Gastroesophageal sphincter (tissue), 4 donors: ENCODE measurements around the gene CNKSR3. TPM values are rescaled to one million over a fixed set of nuclear protein-coding genes. Genes with fewer than 3 reads are reported as not detected.

Experiments used
- ATAC-seq: fragments of 150-250 bp; one replicate; pipeline ENCODE4 v1.9.1; 2016; ENCODE audit warnings: mild to moderate bottlenecking, moderate library complexity
- H3K27ac ChIP-seq, 4 donors: fragments of 200-600 bp; sonication (generic) in 3 of 4; 1 replicate in 3 of 4; 2 replicates in 1 of 4; pipeline ENCODE4 v1.5.1; 2016 to 2019
- H3K27me3 ChIP-seq: fragments of 200-600 bp; sonication (generic); one replicate; pipeline ENCODE4 v1.5.1; 2019
- H3K36me3 ChIP-seq, 2 donors: fragments of 200-600 bp; sonication (generic); one replicate each; pipeline ENCODE4 v1.5.1; 2019; ENCODE audit warnings: control low read depth in 1 of 2
- H3K4me1 ChIP-seq, 3 donors: fragments of 200-600 bp; sonication (generic); 1 replicate in 2 of 3; 2 replicates in 1 of 3; pipeline ENCODE4 v1.5.1; 2016 to 2019; ENCODE audit warnings: control low read depth in 2 of 3
- H3K4me3 ChIP-seq, 2 donors: fragments of 200-600 bp; sonication (generic); one replicate each; pipeline ENCODE4 v1.5.1; 2019; ENCODE audit warnings: mild to moderate bottlenecking in 1 of 2, moderate library complexity in 1 of 2
- H3K9me3 ChIP-seq, 3 donors: fragments of 200-600 bp; sonication (generic); one replicate each; pipeline ENCODE4 v1.5.1; 2017 to 2019; ENCODE audit warnings: control low read depth in 2 of 3
- EP300 ChIP-seq: sonication (generic); formaldehyde crosslinking; IDR thresholded peaks from one replicate; pipeline ENCODE4 v1.6.1; 2017; ENCODE audit warnings: antibody characterized with exemption, mild to moderate bottlenecking
- POLR2A ChIP-seq, 2 donors: fragments of 450-650 bp; IDR thresholded peaks; one replicate each; pipeline ENCODE4 v1.6.1; 2017; ENCODE audit warnings: antibody characterized with exemption in 2 of 2, mild to moderate bottlenecking in 2 of 2, moderate library complexity in 1 of 2
- POLR2AphosphoS5 ChIP-seq: sonication (generic); formaldehyde crosslinking; IDR thresholded peaks from one replicate; pipeline ENCODE4 v1.6.1; 2017; ENCODE audit warnings: antibody characterized with exemption
- WGBS, 2 donors: methylation state at CpG; one replicate each; pipeline ENCODE4 v1.1.5; 2018; ENCODE audit warnings: low coverage in 1 of 2; 5-methylcytosine and 5-hydroxymethylcytosine counted together
- total RNA-seq, 4 donors: library from RNA; depleted of rRNA; stranded (reverse); fragments of >200 nt; gene quantifications; one replicate each; pipeline ENCODE4 v1.1.0, GENCODE V29; 2016
- TF ChIP-seq, protein P1 (sequence below), 4 experiments: fragments of 200-600 bp in 2 of 4; fragments of 450-650 bp in 2 of 4; sonication (generic) in 1 of 4; IDR thresholded peaks; one replicate each; pipeline ENCODE4 v1.5.1; 2017 to 2019; ENCODE audit warnings: antibody characterized with exemption in 4 of 4, mild to moderate bottlenecking in 2 of 4, moderate library complexity in 2 of 4

The CNKSR3 gene
- total RNA-seq, 4 donors from 2014 or later = 12.9 to 28.9 (median 16.0) TPM

DNA sequence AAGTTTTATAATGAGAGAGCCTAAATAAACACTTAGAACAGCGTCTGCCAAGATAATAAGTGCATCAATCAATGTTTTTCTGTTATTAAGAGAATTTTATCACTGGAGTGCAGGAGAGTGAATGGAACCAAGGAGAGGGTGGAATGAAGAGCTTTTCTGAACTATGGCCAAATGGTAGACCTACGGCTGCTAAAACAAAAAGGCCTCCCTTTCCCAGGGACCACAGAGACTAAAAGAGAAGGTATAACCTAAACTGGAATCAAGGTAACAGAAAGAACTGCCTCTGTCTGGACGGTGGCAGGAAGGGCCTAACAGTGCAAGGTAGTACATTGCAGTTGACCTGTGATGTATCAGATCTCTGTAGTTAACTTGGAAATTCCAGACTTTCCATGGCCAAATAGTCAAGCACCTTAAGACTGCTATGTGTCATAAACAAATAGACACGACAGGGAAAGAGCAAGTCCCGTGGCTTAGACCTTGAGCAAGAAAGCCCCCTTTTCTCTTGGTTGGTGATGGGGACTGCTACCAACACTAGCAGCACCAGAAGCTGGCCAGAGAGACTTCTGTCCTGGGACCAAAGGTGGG lies 5.5 kb downstream of the CNKSR3 start:
- Histone ChIP-seq H3K27me3 (no peaks in the 10 kb centered on the region), H3K4me3 (no peak overlapping the region), H3K27ac (peak overlapping the region in 1 of 4 donors; percentile 21), H3K36me3 (no peaks in the 10 kb centered on the region), H3K9me3 (no peaks in the 10 kb centered on the region), H3K4me1 (peaks cover 0 to 70% (median 5%) of the 10 kb centered on the region in 3 donors)
- 86% methylated on average over 4 to 5 of the region's 5 CpGs for WGBS, 2 donors
- no peak for TF ChIP-seq POLR2AphosphoS5
- no peak for TF ChIP-seq EP300
- ATAC-seq = no peak

DNA sequence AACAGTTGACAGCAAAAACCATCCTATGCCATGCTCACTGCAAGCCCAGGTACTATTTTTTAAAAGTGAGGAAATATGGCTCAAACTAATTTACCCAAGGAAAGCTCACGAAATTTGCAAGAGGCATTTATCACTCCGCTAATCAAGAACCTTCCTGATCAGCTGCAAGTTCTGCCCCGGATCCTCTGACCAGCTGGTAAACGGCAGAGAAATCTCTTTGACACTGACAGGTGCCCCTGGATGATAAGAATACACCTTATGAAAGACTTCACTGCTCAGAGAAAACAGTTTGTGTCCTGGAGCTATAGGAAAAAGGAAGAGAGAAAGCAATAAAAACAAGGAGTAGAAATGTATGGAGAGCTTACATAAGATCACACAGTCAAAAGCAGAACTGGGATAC lies 6.4 kb downstream of the CNKSR3 start:
- H3K27me3 ChIP-seq = no peaks in the 10 kb centered on the region
- no peak for TF ChIP-seq POLR2AphosphoS5
- TF ChIP-seq EP300 = no peak
- no peak for TF ChIP-seq POLR2A (IDR thresholded peaks at IDR 0.05)
- TF ChIP-seq, protein P1, sequence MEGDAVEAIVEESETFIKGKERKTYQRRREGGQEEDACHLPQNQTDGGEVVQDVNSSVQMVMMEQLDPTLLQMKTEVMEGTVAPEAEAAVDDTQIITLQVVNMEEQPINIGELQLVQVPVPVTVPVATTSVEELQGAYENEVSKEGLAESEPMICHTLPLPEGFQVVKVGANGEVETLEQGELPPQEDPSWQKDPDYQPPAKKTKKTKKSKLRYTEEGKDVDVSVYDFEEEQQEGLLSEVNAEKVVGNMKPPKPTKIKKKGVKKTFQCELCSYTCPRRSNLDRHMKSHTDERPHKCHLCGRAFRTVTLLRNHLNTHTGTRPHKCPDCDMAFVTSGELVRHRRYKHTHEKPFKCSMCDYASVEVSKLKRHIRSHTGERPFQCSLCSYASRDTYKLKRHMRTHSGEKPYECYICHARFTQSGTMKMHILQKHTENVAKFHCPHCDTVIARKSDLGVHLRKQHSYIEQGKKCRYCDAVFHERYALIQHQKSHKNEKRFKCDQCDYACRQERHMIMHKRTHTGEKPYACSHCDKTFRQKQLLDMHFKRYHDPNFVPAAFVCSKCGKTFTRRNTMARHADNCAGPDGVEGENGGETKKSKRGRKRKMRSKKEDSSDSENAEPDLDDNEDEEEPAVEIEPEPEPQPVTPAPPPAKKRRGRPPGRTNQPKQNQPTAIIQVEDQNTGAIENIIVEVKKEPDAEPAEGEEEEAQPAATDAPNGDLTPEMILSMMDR (IDR thresholded peaks at IDR 0.05) = no peak
- no peak for ATAC-seq
- peak overlapping the region in 1 of 4 donors; percentile 27 for H3K27ac ChIP-seq
- H3K4me3 ChIP-seq = no peak overlapping the region
- WGBS, 2 donors = 56 to 60% methylated on average over 1 to 4 of the region's 4 CpGs
- no peaks in the 10 kb centered on the region for H3K36me3 ChIP-seq
- peaks cover 0 to 74% (median 5%) of the 10 kb centered on the region in 3 donors for H3K4me1 ChIP-seq
- no peaks in the 10 kb centered on the region for H3K9me3 ChIP-seq

DNA sequence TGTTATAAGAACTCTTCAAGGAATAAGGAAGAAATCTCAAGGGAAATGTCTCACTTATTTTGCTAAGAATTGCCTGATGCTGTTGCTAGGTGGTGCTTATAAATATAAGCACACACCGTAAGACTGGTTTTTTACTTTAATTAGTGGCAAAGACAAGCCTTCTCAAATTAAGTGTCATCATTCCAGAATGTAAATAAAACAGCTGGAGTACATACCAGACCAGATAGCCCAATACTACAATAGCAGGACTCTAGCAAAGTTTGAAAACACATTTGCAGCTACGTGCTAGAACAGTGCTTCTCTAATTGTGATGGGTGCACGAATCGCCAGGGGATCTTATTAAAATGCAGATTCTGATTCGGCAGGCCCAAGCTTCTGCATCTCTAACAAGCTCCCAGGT lies 6.8 kb downstream of the CNKSR3 start:
- no peak for ATAC-seq
- TF ChIP-seq, protein P1 (IDR thresholded peaks at IDR 0.05) = no peak
- TF ChIP-seq POLR2A (IDR thresholded peaks at IDR 0.05) (no peak), EP300 (no peak), POLR2AphosphoS5 (no peak)
- no peaks in the 10 kb centered on the region for H3K36me3 ChIP-seq
- peak overlapping the region in 1 of 4 donors; percentile 27 for H3K27ac ChIP-seq
- 23 to 43% methylated on average over 5 of the region's 5 CpGs for WGBS, 2 donors
- no peaks in the 10 kb centered on the region for H3K27me3 ChIP-seq
- peaks cover 0 to 71% (median 5%) of the 10 kb centered on the region in 3 donors for H3K4me1 ChIP-seq
- no peaks in the 10 kb centered on the region for H3K9me3 ChIP-seq
- H3K4me3 ChIP-seq = no peak overlapping the region

DNA sequence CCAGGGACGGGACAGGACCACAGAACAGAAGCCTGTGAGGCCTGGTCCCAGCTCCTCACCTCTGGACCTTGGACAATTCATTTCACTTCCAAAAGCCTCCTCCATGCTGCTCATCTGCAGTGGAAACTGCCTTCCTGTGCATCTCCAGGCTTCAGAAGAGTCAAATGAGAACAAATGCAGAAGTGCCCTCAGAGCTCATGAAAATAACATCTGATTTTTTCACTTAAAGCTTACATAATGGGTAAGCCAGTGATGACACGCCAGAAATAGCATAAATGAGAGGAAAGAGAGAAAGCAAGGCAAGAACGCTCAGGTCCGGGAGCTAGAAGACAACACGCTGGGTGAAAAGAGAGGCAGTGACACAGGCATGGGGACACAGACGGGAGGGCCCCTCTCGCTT lies 7.9 kb downstream of the CNKSR3 start:
- TF ChIP-seq POLR2A (IDR thresholded peaks at IDR 0.05) = no peak
- no peak for TF ChIP-seq EP300
- no peak for TF ChIP-seq POLR2AphosphoS5
- TF ChIP-seq, protein P1 (IDR thresholded peaks at IDR 0.05) = no peak
- Histone ChIP-seq H3K27me3 (no peaks in the 10 kb centered on the region), H3K27ac (peak overlapping the region in 1 of 4 donors; percentile 27), H3K4me3 (no peak overlapping the region), H3K9me3 (no peaks in the 10 kb centered on the region), H3K36me3 (no peaks in the 10 kb centered on the region), H3K4me1 (peaks cover 0 to 60% (median 5%) of the 10 kb centered on the region in 3 donors)
- no peak for ATAC-seq
- WGBS, 2 donors = 84% methylated on average over 7 of the region's 7 CpGs; no CpG with 5 or more reads in 1 of the 2 donors

DNA sequence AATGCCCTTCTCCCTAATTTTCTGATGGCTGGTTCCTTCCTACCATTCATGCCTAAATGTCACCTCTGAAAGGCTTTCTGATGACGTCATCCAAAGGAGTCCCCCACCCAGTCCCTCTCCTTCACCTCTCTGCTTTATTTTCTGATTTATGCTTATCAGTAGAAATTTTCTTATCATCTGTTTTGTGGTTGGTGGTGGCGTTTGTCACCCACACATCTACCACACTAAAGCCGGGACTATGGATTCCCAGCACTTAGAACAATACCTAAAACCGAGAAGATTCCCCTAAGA lies 9.0 kb downstream of the CNKSR3 start:
- Histone ChIP-seq H3K36me3 (no peaks in the 10 kb centered on the region), H3K4me3 (no peak overlapping the region), H3K27me3 (no peaks in the 10 kb centered on the region), H3K27ac (peak overlapping the region in 1 of 4 donors; percentile 16), H3K9me3 (no peaks in the 10 kb centered on the region), H3K4me1 (peaks cover 0 to 54% (median 0%) of the 10 kb centered on the region in 3 donors)
- WGBS, 2 donors = 75 to 83% methylated on average over 2 to 3 of the region's 4 CpGs
- no peak for ATAC-seq
- TF ChIP-seq, protein P1 (IDR thresholded peaks at IDR 0.05) = no peak
- TF ChIP-seq POLR2A (IDR thresholded peaks at IDR 0.05) (no peak), EP300 (no peak), POLR2AphosphoS5 (no peak)
